DMS 273 (cell line): ENCODE data around the gene UQCR11.

Experiments used
- DNase-seq: peaks from one replicate; lab custom pipeline; 2025; ENCODE audit not compliant: unreplicated experiment; lab: John Stamatoyannopoulos, UW

The UQCR11 gene

GRCh38 chr19:1616875-1617274, 11.6 kb upstream of the UQCR11 start:
- no peak for DNase-seq

GRCh38 chr19:1616396-1616795, 11.1 kb upstream of the UQCR11 start:
- no peak for DNase-seq

- no peak for DNase-seq
Observed at GRCh38 chr19:1615156-1615765, 10.0 kb upstream of the UQCR11 start.

- DNase-seq = no peak
Observed at GRCh38 chr19:1613808-1614570, 8.7 kb upstream of the UQCR11 start.

- DNase-seq = no peak
Observed at GRCh38 chr19:1613146-1613545, 7.9 kb upstream of the UQCR11 start.

GRCh38 chr19:1612114-1613086, 7.1 kb upstream of the UQCR11 start:
- DNase-seq = no peak

GRCh38 chr19:1611353-1611752, 6.1 kb upstream of the UQCR11 start:
- no peak for DNase-seq

- DNase-seq = no peak
Observed at GRCh38 chr19:1610579-1610978, 5.3 kb upstream of the UQCR11 start.

GRCh38 chr19:1609680-1610474, 4.6 kb upstream of the UQCR11 start:
- no peak for DNase-seq

GRCh38 chr19:1609103-1609396, 3.8 kb upstream of the UQCR11 start:
- no peak for DNase-seq

GRCh38 chr19:1608359-1609102, 3.3 kb upstream of the UQCR11 start:
- DNase-seq = peak; percentile 60

- no peak for DNase-seq
Observed at GRCh38 chr19:1606138-1606651, 933 bp upstream of the UQCR11 start.

GRCh38 chr19:1602091-1602707, 3.1 kb downstream of the UQCR11 start:
- no peak for DNase-seq

GRCh38 chr19:1601613-1602064, 3.6 kb downstream of the UQCR11 start:
- DNase-seq = no peak

GRCh38 chr19:1599460-1599846, 5.8 kb downstream of the UQCR11 start:
- no peak for DNase-seq

- DNase-seq = no peak
Observed at GRCh38 chr19:1598777-1599459, 6.3 kb downstream of the UQCR11 start.

GRCh38 chr19:1593501-1593772, 11.8 kb downstream of the UQCR11 start:
- no peak for DNase-seq

GRCh38 chr19:1592755-1593500, 12.3 kb downstream of the UQCR11 start, which contains the start of gene MBD3:
Gene MBD3, minus strand, starts transcription at chr19:1592865. Its CDS starts 234 bp downstream, at chr19:1592631.
- peak; percentile 98 for DNase-seq
